ENCODE measurements around the gene TBC1D8B. TPM values are rescaled to one million over a fixed set of nuclear protein-coding genes. Genes with fewer than 3 reads are reported as not detected.

TBC1D8B gene
- total RNA-seq, 2 experiments from 2014 or later = 0.22 TPM

- H3K4me3 ChIP-seq (ENCODE audit: low read length) = no peak overlapping the region
- no peaks in the 10 kb centered on the region for H3K4me1 ChIP-seq (ENCODE audit: insufficient read depth, low read length)
- no peaks in the 10 kb centered on the region for H3K36me3 Mint-ChIP-seq (ENCODE audit: low read depth)
- H3K27ac Mint-ChIP-seq = no peak overlapping the region
- H3K27me3 Mint-ChIP-seq = peaks cover 14% of the 10 kb centered on the region
- no peak for ATAC-seq (ENCODE audit: poor library complexity)
- no peak for TF ChIP-seq CTCF (IDR thresholded peaks at IDR 0.05)
- H3K9me3 Mint-ChIP-seq = no peaks in the 10 kb centered on the region
- ChIA-PET POLR2A (no interaction called here), CTCF (no interaction called here)
- H3K4me1 Mint-ChIP-seq (ENCODE audit: low read depth) = no peaks in the 10 kb centered on the region
- peaks cover 0 to 3% of the 10 kb centered on the region in 2 experiments for H3K27me3 ChIP-seq (ENCODE audit: control insufficient read depth in 1 of 2, insufficient read depth in 2 of 2, low read length in 2 of 2)
- H3K9me3 ChIP-seq (ENCODE audit: control insufficient read depth in 1 of 2, insufficient read depth in 1 of 2, low read length in 2 of 2) = no peaks in the 10 kb centered on the region
- no peaks in the 10 kb centered on the region for H3K36me3 ChIP-seq (ENCODE audit: insufficient read depth, low read length)
- no peak overlapping the region for H3K27ac ChIP-seq (ENCODE audit: low read depth in 1 of 2, low read length in 2 of 2)
- no peak overlapping the region for H3K4me3 Mint-ChIP-seq
- DNase-seq = no peak
- intact Hi-C loops (cut with DNase I, micrococcal nuclease) = loop anchor here (2.0 to 10.0 kb wide), 5 partner anchors 538 to 1178 kb away; partner anchors contain the start of genes NCBP2L (in 1 of the 2) and TSC22D3 (in 1 of the 2)
Measured at GRCh38 chrX:106897259-106897658, 94.8 kb downstream of the TBC1D8B start.

GRCh38 chrX:106898462-106898861 lies 96.0 kb downstream of the TBC1D8B start:
- H3K27ac ChIP-seq (ENCODE audit: low read depth in 1 of 2, low read length in 2 of 2) = no peak overlapping the region
- H3K9me3 ChIP-seq (ENCODE audit: control insufficient read depth in 1 of 2, insufficient read depth in 1 of 2, low read length in 2 of 2) = no peaks in the 10 kb centered on the region
- Mint-ChIP-seq H3K4me1 (ENCODE audit: low read depth) (no peaks in the 10 kb centered on the region), H3K36me3 (ENCODE audit: low read depth) (no peaks in the 10 kb centered on the region), H3K4me3 (no peak overlapping the region), H3K9me3 (no peaks in the 10 kb centered on the region), H3K27ac (no peak overlapping the region), H3K27me3 (peaks cover 5% of the 10 kb centered on the region)
- peak; percentile 56 for TF ChIP-seq CTCF (IDR thresholded peaks at IDR 0.05)
- H3K36me3 ChIP-seq (ENCODE audit: insufficient read depth, low read length) = no peaks in the 10 kb centered on the region
- CTCF ChIA-PET = interaction anchor here (0.6 to 1.4 kb wide), 3 partner anchors 10 to 36 kb away, joined by 3 to 4 read pairs (median 3); no protein-coding TSS in a partner anchor
- POLR2A ChIA-PET = no interaction called here
- no peaks in the 10 kb centered on the region for H3K4me1 ChIP-seq (ENCODE audit: insufficient read depth, low read length)
- ATAC-seq (ENCODE audit: poor library complexity) = no peak
- H3K27me3 ChIP-seq (ENCODE audit: control insufficient read depth in 1 of 2, insufficient read depth in 2 of 2, low read length in 2 of 2) = no peaks in the 10 kb centered on the region
- DNase-seq = peak in 4 of 14 experiments; percentile 16 to 63 (median 56)
- intact Hi-C loops (cut with DNase I, micrococcal nuclease) = loop anchor here (1.0 to 10.0 kb wide), 5 partner anchors 54 to 1176 kb away; partner anchors contain the start of genes NCBP2L (in 1 of the 2) and TSC22D3 (in 1 of the 2)
- H3K4me3 ChIP-seq (ENCODE audit: low read length) = no peak overlapping the region

- ChIA-PET CTCF (interaction anchor here (1.1 to 1.4 kb wide), 2 partner anchors 9 to 25 kb away, joined by 3 read pairs; no protein-coding TSS in a partner anchor), POLR2A (no interaction called here)
- Histone ChIP-seq H3K4me3 (ENCODE audit: low read length) (no peak overlapping the region), H3K4me1 (ENCODE audit: insufficient read depth, low read length) (no peaks in the 10 kb centered on the region), H3K27ac (ENCODE audit: low read depth in 1 of 2, low read length in 2 of 2) (no peak overlapping the region), H3K27me3 (ENCODE audit: control insufficient read depth in 1 of 2, insufficient read depth in 2 of 2, low read length in 2 of 2) (no peaks in the 10 kb centered on the region), H3K9me3 (ENCODE audit: control insufficient read depth in 1 of 2, insufficient read depth in 1 of 2, low read length in 2 of 2) (no peaks in the 10 kb centered on the region), H3K36me3 (ENCODE audit: insufficient read depth, low read length) (no peaks in the 10 kb centered on the region)
- H3K36me3 Mint-ChIP-seq (ENCODE audit: low read depth) = no peaks in the 10 kb centered on the region
- no peak for DNase-seq
- H3K4me1 Mint-ChIP-seq (ENCODE audit: low read depth) = no peaks in the 10 kb centered on the region
- no peaks in the 10 kb centered on the region for H3K9me3 Mint-ChIP-seq
- H3K27ac Mint-ChIP-seq = no peak overlapping the region
- ATAC-seq (ENCODE audit: poor library complexity) = no peak
- peaks cover 3% of the 10 kb centered on the region for H3K27me3 Mint-ChIP-seq
- no peak overlapping the region for H3K4me3 Mint-ChIP-seq
- intact Hi-C loops (cut with DNase I, micrococcal nuclease) = loop anchor here (5.0 to 10.0 kb wide), 4 partner anchors 536 to 1176 kb away; partner anchors contain the start of genes NCBP2L (in 1 of the 2) and TSC22D3 (in 1 of the 2)
- no peak for TF ChIP-seq CTCF (IDR thresholded peaks at IDR 0.05)
Measured at GRCh38 chrX:106899276-106899675, 96.8 kb downstream of the TBC1D8B start.

All from CD4-positive, alpha-beta T cell (primary cell).